SJCRH30 (cell line): ENCODE results near the gene HAND1. TPM values are rescaled to one million over a fixed set of nuclear protein-coding genes. Genes with fewer than 3 reads are reported as not detected.
"Not testable (repeated sequence)": the region's sequence is repeated elsewhere in the genome, so short reads cannot be mapped to it uniquely, and the experiment has no call there.

Experiments
- DNase-seq, 2 experiments: peaks; one replicate each; pipeline ENCODE4 v3.0.0-alpha.2; 2015 to 2020
- H3K27ac ChIP-seq: fragments of 250-450 bp; sonication (Bioruptor Pico); 2 replicates; pipeline ENCODE4 v1.5.1; 2020; ENCODE audit warnings: mild to moderate bottlenecking, moderate library complexity
- H3K27me3 ChIP-seq: fragments of 250-450 bp; sonication (Bioruptor Pico); 2 replicates; pipeline ENCODE4 v1.5.1; 2020; ENCODE audit warnings: mild to moderate bottlenecking, moderate library complexity
- H3K36me3 ChIP-seq: fragments of 250-450 bp; sonication (Bioruptor Pico); 2 replicates; pipeline ENCODE4 v1.5.1; 2020; ENCODE audit warnings: mild to moderate bottlenecking, moderate library complexity
- H3K4me1 ChIP-seq: fragments of 250-450 bp; sonication (Bioruptor Pico); 2 replicates; pipeline ENCODE4 v1.5.1; 2020; ENCODE audit warnings: mild to moderate bottlenecking, moderate library complexity
- H3K4me3 ChIP-seq: fragments of 250-450 bp; sonication (Bioruptor Pico); 2 replicates; pipeline ENCODE4 v1.5.1; 2020; ENCODE audit warnings: mild to moderate bottlenecking, moderate library complexity
- H3K9me3 ChIP-seq: fragments of 250-450 bp; sonication (Bioruptor Pico); replicated peaks from 2 replicates; pipeline ENCODE4 v1.5.1; 2020; ENCODE audit warnings: mild to moderate bottlenecking, moderate library complexity
- total RNA-seq: library from RNA; depleted of rRNA; stranded (reverse); fragments of >200 nt; shearing (Covaris generic); gene quantifications from 2 replicates; pipeline ENCODE4 v1.2.3, GENCODE V29; 2014

Gene HAND1
- total RNA-seq, 1 experiment from 2014 or later, result not detected

DNA sequence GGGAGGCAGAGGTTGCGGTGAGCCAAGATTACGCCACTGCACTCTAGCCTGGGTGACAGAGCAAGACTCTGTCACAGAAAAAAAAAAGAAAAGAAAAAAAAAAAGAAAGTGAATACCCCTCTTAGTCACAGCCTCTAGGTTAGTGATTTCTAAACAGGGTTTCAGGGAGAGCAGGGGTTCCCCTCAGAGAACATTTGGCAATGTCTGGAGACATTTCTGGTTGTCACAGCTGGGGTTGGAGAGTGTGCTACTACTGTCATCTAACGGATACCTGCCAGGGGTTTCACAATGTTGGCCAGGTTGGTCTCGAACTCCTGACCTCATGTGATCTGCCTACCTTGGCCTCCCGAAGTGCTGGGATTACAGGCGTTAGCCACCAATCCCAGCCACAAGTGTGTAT is 37.5 kb upstream of the HAND1 start:
- not testable (repeated sequence) for H3K4me3 ChIP-seq, H3K27ac ChIP-seq, H3K36me3 ChIP-seq, DNase-seq, H3K9me3 ChIP-seq, H3K4me1 ChIP-seq
- H3K27me3 ChIP-seq, result peaks cover 10% of the 10 kb centered on the region

DNA sequence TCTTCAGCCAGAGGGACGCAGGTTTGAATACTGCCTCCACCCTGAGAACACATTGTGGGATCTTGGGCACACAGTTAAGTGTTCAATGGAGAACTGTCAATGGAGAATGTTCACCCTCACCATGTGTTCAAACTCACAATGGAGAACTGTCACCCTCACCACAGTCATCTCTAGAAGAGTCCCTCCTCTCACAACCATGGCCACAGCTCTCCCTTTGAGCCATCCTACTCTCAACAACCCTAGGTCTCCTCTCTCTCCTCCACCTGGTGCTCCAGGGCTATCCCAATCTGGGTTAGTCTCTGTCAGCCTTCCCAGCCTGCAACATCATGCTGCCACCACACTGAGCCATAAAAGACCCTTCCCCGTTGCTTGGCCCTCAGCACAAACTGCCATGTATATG is 36.3 kb upstream of the HAND1 start:
- DNase-seq, result no peak
- Histone ChIP-seq H3K36me3 (no peaks in the 10 kb centered on the region), H3K4me1 (no peaks in the 10 kb centered on the region), H3K27ac (no peak overlapping the region), H3K27me3 (peaks cover 10% of the 10 kb centered on the region), H3K9me3 (no peaks in the 10 kb centered on the region), H3K4me3 (no peak overlapping the region)

DNA sequence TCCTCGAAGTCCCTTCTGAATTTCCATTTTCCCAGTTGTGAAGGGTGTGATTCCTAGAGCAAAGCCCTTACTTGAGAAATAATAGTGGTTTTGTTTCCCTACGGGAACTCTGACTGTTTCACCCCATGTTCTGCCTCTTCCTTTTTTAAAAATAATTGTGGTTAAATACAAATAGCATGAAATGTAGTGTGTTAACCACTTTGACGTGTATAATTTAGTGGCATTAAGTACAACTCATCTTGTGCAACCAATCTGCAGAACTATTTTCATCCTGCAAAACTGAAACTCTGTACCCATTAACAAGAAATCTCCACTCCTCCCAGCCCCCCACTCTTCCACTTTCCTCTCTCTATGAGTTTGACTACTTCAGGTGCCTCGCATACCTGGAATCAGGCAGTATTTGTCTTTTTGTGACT is 35.6 kb upstream of the HAND1 start:
- Histone ChIP-seq H3K9me3 (no peaks in the 10 kb centered on the region), H3K4me1 (no peaks in the 10 kb centered on the region), H3K36me3 (no peaks in the 10 kb centered on the region), H3K27me3 (peaks cover 10% of the 10 kb centered on the region), H3K4me3 (no peak overlapping the region), H3K27ac (no peak overlapping the region)
- no peak for DNase-seq

DNA sequence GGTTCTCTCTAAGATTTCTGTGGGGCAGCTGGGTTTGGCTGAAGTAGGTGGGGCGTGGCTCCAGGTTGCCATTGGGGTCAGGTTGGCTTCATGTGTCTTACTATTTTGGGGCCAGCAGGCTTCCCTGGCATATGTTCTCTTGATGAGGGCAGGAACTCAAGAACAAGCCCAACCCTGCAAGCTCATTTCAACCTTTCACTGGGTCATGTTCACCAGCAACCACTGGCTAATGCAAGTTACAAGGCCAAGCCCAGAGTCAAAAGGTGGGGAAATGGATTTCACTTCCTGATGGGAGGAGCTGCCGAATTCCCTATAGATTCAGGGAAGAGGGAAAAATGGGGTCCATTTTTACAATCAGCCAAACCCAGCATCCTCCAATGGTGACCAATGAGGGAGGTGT is 34.0 kb upstream of the HAND1 start:
- Histone ChIP-seq H3K4me3 (no peak overlapping the region), H3K27me3 (peaks cover 3% of the 10 kb centered on the region; the same call in 1 of the 2 replicates), H3K27ac (no peak overlapping the region), H3K36me3 (no peaks in the 10 kb centered on the region), H3K4me1 (no peaks in the 10 kb centered on the region), H3K9me3 (no peaks in the 10 kb centered on the region)
- DNase-seq, result no peak

DNA sequence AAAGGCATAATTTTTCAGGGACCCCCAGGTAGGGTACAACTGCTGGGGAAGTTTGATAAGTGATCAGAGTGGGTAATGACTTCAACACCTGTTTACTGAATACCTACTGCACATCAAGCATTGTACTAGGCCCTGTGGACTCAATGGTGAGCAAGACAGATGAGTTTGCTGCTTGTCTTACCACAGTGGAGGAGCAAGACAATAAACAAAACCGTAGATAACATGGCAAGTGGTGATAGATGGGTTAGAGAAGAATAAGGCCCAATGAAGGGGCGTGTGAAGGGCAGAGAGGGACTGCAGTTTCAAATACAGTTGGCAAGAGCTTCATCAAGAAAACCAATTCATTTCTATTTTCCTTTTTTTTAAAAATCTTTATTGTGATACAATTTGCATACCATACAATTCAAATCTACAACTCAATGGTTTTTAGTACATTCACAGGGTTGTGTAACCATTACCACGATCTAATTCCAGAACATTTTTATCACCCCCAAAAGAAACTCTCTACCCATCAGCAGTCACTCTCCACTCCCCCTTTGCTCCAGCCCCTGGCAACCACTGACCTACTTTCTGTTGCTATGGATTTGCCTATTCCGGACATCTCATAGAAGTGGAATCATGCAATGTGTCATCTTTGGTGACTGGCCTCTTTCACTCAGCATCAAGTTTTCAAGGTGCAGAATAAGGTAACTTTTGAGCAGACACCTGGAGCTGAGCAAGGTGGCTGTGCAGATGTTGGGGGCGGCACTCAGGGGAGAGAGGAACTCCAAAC is 31.9 kb upstream of the HAND1 start:
- H3K36me3 ChIP-seq, result no peaks in the 10 kb centered on the region
- no peak for DNase-seq
- peaks cover 5% of the 10 kb centered on the region; the same call in 1 of the 2 replicates for H3K27me3 ChIP-seq
- H3K9me3 ChIP-seq, result no peaks in the 10 kb centered on the region
- H3K4me3 ChIP-seq, result no peak overlapping the region
- no peaks in the 10 kb centered on the region for H3K4me1 ChIP-seq
- no peak overlapping the region for H3K27ac ChIP-seq

DNA sequence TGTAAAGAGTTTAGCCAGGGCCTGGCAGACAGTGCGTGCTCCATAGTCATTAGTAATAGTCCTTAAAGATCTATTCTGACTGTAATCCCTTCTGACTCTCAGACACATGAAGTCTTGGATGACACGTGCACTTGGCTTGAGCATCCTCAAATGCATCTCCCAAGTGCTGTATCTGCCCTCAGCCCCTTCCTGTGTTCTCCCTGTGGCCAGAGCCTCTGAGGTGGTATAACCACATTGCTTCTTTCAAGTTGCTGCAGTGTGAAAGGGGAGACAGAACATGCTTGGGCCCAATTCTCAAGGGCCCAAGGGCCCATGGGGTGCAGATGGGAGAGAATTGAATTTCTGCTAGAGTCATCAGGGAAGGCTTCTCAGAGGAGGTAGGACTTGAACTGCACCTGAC is 30.1 kb upstream of the HAND1 start:
- Histone ChIP-seq H3K27ac (no peak overlapping the region), H3K4me3 (no peak overlapping the region), H3K27me3 (peaks cover 5% of the 10 kb centered on the region; the same call in 1 of the 2 replicates)

DNA sequence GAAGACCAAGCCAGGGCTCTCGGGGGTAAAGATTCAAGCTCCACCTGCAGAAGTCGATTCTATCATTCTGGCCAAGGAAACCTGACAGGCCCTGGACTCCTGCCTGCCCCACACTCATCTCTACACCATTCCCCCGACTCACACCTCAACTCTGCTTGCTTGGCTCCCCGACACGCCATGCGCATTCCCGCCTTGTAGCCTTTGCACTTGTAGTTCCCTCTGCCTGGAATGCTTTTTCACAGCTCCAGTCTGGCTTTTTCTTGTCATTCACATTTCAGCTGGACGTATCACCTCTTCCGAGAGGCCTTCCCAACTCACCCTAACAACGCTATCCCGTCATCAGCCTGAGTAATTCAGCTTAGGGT is 28.7 kb upstream of the HAND1 start:
- Histone ChIP-seq H3K27me3 (peaks cover 5% of the 10 kb centered on the region; the same call in 1 of the 2 replicates), H3K9me3 (no peaks in the 10 kb centered on the region), H3K4me1 (no peaks in the 10 kb centered on the region), H3K36me3 (no peaks in the 10 kb centered on the region), H3K27ac (no peak overlapping the region), H3K4me3 (no peak overlapping the region)
- DNase-seq, result no peak

More for the DNA sequence above, 30.1 kb upstream of the HAND1 start:
- H3K36me3 ChIP-seq, result no peaks in the 10 kb centered on the region
- no peaks in the 10 kb centered on the region for H3K9me3 ChIP-seq
- no peak for DNase-seq
- no peaks in the 10 kb centered on the region for H3K4me1 ChIP-seq

DNA sequence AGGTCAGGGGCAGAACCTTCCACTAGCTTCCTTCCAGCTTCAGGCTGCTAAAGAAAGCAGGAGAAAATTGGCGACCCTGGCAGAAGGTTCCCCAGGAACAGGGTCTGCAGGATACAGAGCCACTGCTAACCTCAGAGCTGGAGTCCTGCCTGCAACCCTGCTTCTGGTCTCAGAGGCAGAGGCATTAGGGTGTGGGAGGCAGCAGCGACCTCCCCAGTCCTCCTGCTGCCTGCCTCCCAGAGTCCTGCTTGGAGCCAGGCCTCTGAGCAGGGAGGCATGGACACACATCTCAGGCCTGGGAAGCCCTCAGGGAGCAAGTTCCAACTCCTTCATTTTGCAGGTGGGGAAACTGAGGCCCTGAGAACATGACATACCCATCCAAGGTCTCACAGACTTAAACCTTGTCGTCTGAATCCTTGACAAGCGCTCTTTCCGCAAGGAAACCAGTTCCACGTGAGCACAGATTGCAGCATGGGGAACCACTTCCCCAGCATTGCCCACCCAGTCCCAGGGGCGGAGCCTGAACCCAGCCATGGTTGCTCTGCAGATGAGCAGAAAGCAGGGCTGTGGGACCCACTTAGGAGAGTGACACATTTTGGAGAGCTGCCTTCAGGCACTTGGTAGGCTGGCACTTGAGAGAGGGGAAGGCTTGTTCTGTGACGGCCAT is 28.2 kb upstream of the HAND1 start:
- H3K36me3 ChIP-seq, result no peaks in the 10 kb centered on the region
- no peak overlapping the region for H3K4me3 ChIP-seq
- H3K27ac ChIP-seq, result no peak overlapping the region
- no peaks in the 10 kb centered on the region for H3K4me1 ChIP-seq
- DNase-seq, result no peak
- H3K9me3 ChIP-seq, result no peaks in the 10 kb centered on the region
- peaks cover 5% of the 10 kb centered on the region; the same call in 1 of the 2 replicates for H3K27me3 ChIP-seq

DNA sequence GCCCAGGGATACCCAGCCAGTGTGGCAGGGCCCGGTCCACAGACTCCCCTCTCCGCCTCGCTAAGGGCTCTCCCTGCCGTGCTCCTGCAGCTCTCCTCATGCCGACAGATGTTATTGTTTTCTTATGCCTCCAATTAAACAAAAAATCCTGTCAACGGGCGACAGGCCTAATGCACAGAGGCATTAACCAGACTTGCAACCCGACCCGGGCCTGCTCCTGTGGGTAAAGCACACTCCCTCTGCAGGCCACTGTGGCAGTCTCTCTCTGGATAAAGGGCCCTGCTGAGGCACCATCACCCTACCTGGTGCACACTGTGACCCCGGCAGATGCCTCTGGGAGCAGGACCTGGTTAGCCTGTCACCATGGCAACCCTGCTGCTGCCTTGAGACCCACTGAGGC is 27.5 kb upstream of the HAND1 start:
- H3K36me3 ChIP-seq, result no peaks in the 10 kb centered on the region
- H3K9me3 ChIP-seq, result no peaks in the 10 kb centered on the region
- H3K27me3 ChIP-seq, result peaks cover 5% of the 10 kb centered on the region; the same call in 1 of the 2 replicates

DNA sequence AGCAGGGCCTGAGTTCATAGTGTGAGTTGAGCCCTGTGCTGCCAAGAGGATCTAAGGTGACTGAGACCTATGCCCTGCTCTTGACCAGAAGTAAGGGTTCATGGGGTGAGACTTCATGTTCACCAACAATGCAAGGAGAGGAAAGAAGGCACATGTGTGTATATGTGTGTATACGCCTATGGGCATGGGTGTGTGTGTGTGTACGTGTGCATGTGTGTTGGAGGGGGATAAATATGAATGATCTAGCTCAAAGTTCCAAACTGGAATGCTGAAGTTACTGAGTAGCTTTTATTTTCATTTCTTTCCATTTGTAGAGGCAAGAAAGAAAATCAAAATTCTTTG is 25.6 kb upstream of the HAND1 start:
- no peaks in the 10 kb centered on the region for H3K4me1 ChIP-seq
- no peaks in the 10 kb centered on the region for H3K9me3 ChIP-seq
- no peak overlapping the region for H3K4me3 ChIP-seq
- H3K36me3 ChIP-seq, result no peaks in the 10 kb centered on the region
- H3K27ac ChIP-seq, result no peak overlapping the region
- peaks cover 5% of the 10 kb centered on the region for H3K27me3 ChIP-seq
- no peak for DNase-seq

More for the DNA sequence above, 27.5 kb upstream of the HAND1 start:
- DNase-seq, result peak in 1 of 2 experiments; percentile 18
- no peaks in the 10 kb centered on the region for H3K4me1 ChIP-seq
- H3K4me3 ChIP-seq, result no peak overlapping the region
- no peak overlapping the region for H3K27ac ChIP-seq

DNA sequence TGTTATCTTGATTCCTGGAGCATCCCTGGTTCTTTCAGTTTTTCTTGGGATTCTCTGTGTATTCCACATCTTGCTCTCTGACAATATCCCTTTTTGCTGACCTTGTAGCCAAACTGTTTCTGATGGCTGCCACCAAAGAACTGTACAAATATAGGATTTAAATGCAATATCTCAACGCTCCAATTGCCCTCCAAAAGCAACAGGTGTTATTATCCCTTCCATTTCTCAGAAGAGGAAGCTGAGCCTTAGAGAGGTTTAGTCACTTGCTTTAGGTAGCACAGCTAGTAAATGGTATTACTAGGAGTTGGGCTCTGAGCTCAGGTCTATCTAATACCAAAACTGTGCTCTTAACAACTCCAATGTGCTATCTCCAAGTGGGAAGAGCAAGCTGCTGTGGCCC is 24.2 kb upstream of the HAND1 start:
- DNase-seq, result no peak
- no peaks in the 10 kb centered on the region for H3K4me1 ChIP-seq
- peaks cover 10% of the 10 kb centered on the region for H3K27me3 ChIP-seq

DNA sequence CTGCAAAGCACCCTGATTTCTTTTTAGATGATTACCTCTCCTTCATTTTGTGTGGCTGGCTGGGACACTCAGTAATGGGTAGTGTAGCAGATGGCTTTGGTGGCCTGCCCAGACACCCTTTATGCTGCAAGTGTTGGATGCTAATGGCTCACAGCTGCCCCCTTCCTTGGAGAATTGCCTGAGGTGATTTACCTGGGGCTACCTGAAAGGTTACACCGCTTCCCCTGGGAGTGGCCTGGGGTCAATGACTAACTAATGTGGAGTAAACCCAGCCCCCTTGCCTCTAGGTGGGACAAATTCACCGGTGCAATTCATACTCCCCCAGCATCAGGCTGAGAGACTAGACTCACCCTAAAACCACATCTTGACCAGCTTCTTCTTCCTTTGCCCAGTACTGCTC is 23.5 kb upstream of the HAND1 start:
- no peaks in the 10 kb centered on the region for H3K4me1 ChIP-seq
- H3K9me3 ChIP-seq, result no peaks in the 10 kb centered on the region
- no peak for DNase-seq
- no peak overlapping the region for H3K4me3 ChIP-seq
- no peak overlapping the region for H3K27ac ChIP-seq
- H3K36me3 ChIP-seq, result no peaks in the 10 kb centered on the region
- H3K27me3 ChIP-seq, result peaks cover 10% of the 10 kb centered on the region

More for the DNA sequence above, 24.2 kb upstream of the HAND1 start:
- no peaks in the 10 kb centered on the region for H3K9me3 ChIP-seq
- H3K27ac ChIP-seq, result no peak overlapping the region
- no peak overlapping the region for H3K4me3 ChIP-seq
- H3K36me3 ChIP-seq, result no peaks in the 10 kb centered on the region

DNA sequence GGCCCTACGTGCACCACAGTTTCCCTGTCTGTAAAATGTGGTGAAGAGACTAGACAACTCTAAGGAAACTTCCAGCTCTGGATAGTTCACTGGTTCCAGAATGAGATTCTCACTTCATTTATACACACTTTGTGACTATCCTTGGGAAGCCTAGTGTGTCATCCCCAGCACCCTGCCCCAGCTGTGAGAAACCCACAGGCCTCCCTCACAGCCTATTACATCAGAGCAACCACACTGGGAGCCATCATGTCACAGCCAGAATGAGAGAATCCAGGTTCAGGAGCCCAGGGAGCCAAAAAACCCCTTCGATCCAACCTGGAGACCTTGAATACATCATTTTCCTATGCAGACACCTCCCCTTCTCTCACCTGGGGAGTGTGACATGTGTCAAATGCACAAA is 21.0 kb upstream of the HAND1 start:
- DNase-seq, result no peak
- H3K27me3 ChIP-seq, result peaks cover 5% of the 10 kb centered on the region; the same call in 1 of the 2 replicates

DNA sequence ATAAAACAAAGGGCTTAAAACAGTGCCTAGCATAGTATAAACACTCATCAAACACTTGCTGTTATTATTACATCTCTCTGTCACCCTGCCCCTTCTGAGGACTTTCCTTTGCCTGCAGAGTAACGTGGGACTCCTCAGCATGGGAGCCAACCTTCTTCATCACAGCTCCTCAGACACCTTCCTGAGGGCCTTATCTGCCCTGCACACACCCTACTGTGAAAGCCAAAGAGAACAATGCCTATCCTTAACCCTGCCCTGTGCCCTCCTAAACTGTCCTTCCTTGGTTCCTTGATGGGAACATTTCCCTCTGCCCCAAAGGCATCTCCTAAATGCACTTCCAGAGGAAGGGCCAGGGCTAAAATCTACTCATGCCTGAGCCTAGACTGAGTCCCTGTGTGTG is 20.6 kb upstream of the HAND1 start:
- Histone ChIP-seq H3K9me3 (no peaks in the 10 kb centered on the region), H3K27me3 (peaks cover 5% of the 10 kb centered on the region; the same call in 1 of the 2 replicates), H3K27ac (no peak overlapping the region), H3K36me3 (no peaks in the 10 kb centered on the region), H3K4me1 (no peaks in the 10 kb centered on the region), H3K4me3 (no peak overlapping the region)
- DNase-seq, result no peak

More for the DNA sequence above, 21.0 kb upstream of the HAND1 start:
- no peak overlapping the region for H3K27ac ChIP-seq
- H3K4me3 ChIP-seq, result no peak overlapping the region
- H3K9me3 ChIP-seq, result no peaks in the 10 kb centered on the region
- H3K36me3 ChIP-seq, result no peaks in the 10 kb centered on the region
- no peaks in the 10 kb centered on the region for H3K4me1 ChIP-seq

DNA sequence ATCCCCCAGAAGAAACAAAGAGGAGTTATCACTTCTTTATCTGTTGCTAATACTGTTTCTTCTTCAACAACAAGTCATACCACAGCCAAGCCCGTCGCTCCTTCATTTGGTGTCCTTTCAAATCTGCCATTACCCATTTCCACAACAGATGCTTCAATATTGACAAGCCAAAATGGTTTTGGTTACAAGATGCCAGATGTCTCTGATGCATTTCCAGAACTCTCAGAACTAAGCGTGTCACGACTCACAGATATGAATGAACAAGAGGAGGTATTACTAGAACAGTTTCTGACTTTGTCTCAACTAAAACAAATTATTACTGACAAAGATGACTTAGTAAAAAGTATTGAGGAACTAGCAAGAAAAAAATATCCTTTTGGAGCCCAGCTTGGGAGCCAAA is 16.0 kb upstream of the HAND1 start:
- Histone ChIP-seq H3K27ac (no peak overlapping the region), H3K27me3 (peaks cover 7% of the 10 kb centered on the region; the same call in 1 of the 2 replicates), H3K4me3 (no peak overlapping the region), H3K36me3 (no peaks in the 10 kb centered on the region), H3K9me3 (no peaks in the 10 kb centered on the region), H3K4me1 (no peaks in the 10 kb centered on the region)
- DNase-seq, result no peak
